Ovary (tissue), 3 donors: ENCODE results near the gene SOX15.

Experiments used
- EP300 ChIP-seq: sonication (generic); formaldehyde crosslinking; IDR thresholded peaks from one replicate; pipeline ENCODE4 v1.6.1; 2017; ENCODE audit warnings: antibody characterized with exemption
- POLR2A ChIP-seq: fragments of 450-650 bp; IDR thresholded peaks from one replicate; pipeline ENCODE4 v1.6.1; 2017; ENCODE audit warnings: antibody characterized with exemption, mild to moderate bottlenecking, moderate library complexity
- TF ChIP-seq, protein P1 (sequence below), 3 donors: fragments of 450-650 bp in 2 of 3; fragments of 200-600 bp in 1 of 3; IDR thresholded peaks; one replicate each; pipeline versions ENCODE4 v1.5.1 to v1.8.0; 2016 to 2022; ENCODE audit warnings: antibody characterized with exemption in 3 of 3, mild to moderate bottlenecking in 1 of 3
- donor health status: DM: no; HTN: no; CAD: no.

DNA sequence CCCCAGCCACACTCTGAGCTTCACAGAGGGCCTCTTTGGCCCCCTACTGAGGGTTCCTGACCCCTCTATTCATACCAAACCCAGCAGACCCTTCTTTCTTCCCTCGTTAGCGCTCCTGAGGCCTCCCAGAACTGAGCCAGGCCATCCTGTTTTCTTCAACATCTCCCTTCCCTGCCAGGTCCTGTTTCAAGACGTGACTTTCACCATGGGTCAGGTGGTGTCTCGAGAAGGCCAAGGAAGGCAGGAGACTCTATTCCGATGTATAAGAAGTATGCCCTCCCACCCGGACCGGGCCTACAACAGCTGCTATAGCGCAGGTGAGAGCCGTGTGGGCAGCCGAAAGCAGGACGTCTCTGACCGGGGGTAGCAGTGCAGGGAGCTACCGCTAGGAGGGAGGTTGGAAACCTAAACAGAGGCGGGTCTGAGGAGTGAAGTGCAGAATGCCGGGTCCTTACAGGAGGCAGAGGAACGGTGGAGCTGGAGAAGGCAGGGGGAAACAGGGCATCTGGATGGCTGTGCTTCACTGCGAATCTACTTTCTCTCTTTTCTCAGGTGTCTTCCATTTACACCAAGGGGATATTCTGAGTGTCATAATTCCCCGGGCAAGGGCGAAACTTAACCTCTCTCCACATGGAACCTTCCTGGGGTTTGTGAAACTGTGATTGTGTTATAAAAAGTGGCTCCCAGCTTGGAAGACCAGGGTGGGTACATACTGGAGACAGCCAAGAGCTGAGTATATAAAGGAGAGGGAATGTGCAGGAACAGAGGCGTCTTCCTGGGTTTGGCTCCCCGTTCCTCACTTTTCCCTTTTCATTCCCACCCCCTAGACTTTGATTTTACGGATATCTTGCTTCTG, 29.5 kb downstream of the SOX15 start:
- TF ChIP-seq, protein P1, sequence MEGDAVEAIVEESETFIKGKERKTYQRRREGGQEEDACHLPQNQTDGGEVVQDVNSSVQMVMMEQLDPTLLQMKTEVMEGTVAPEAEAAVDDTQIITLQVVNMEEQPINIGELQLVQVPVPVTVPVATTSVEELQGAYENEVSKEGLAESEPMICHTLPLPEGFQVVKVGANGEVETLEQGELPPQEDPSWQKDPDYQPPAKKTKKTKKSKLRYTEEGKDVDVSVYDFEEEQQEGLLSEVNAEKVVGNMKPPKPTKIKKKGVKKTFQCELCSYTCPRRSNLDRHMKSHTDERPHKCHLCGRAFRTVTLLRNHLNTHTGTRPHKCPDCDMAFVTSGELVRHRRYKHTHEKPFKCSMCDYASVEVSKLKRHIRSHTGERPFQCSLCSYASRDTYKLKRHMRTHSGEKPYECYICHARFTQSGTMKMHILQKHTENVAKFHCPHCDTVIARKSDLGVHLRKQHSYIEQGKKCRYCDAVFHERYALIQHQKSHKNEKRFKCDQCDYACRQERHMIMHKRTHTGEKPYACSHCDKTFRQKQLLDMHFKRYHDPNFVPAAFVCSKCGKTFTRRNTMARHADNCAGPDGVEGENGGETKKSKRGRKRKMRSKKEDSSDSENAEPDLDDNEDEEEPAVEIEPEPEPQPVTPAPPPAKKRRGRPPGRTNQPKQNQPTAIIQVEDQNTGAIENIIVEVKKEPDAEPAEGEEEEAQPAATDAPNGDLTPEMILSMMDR (IDR thresholded peaks at IDR 0.05): peak; percentile 14 to 50 (median 40)
- TF ChIP-seq POLR2A (no peak), EP300 (no peak)
